HCT116 (cell line): ENCODE results near the gene OSBP2.

ENCODE experiments used
- EZH2 ChIP-seq: fragments of 200-600 bp; sonication (generic); IDR thresholded peaks from 2 replicates; pipeline ENCODE4 v1.6.1; 2017; ENCODE audit warnings: antibody characterized with exemption, mixed run types
- EZH2phosphoT487 ChIP-seq: fragments of 200-600 bp; IDR thresholded peaks from 2 replicates; pipeline ENCODE4 v1.6.1; 2018; ENCODE audit warnings: antibody characterized with exemption, borderline replicate concordance
- POLR2A ChIP-seq: IDR thresholded peaks from 2 replicates; pipeline ENCODE4 v1.7.0; 2011; ENCODE audit warnings: borderline replicate concordance; ENCODE audit not compliant: insufficient read depth, insufficient read length; ENCODE audit errors: extremely low read depth
- RAD21 ChIP-seq: IDR thresholded peaks from 2 replicates; pipeline ENCODE4 v1.6.1; 2012; ENCODE audit warnings: low read depth, mild to moderate bottlenecking
- SIN3A ChIP-seq: IDR thresholded peaks from 2 replicates; pipeline ENCODE4 v1.6.1; 2012; ENCODE audit warnings: low read depth
- SP1 ChIP-seq: IDR thresholded peaks from 2 replicates; pipeline ENCODE4 v1.6.1; 2012; ENCODE audit warnings: low read depth
- SRF ChIP-seq: IDR thresholded peaks from 2 replicates; pipeline ENCODE4 v1.6.1; 2012; ENCODE audit warnings: low read depth
- TCF7L2 ChIP-seq: IDR thresholded peaks from 2 replicates; pipeline ENCODE4 v1.7.0; 2011; ENCODE audit warnings: borderline replicate concordance, inconsistent platforms; ENCODE audit not compliant: insufficient read depth, insufficient read length; ENCODE audit errors: extremely low read depth
- YY1 ChIP-seq: IDR thresholded peaks from 2 replicates; pipeline ENCODE4 v1.6.1; 2011; ENCODE audit warnings: low read length, low read depth, moderate library complexity, mild to moderate bottlenecking; ENCODE audit not compliant: insufficient replicate concordance; ENCODE audit errors: extremely low read depth
- TF ChIP-seq, protein P1 (sequence below), 3 experiments: fragments of 200-600 bp in 1 of 3; sonication (generic) in 1 of 3; IDR thresholded peaks in 2 of 3; conservative IDR thresholded peaks in 1 of 3; 2 replicates each; pipeline ENCODE4 v1.5.1; 2012 to 2017; ENCODE audit warnings: low read depth in 2 of 3, low read length in 2 of 3, antibody characterized with exemption in 1 of 3, borderline replicate concordance in 1 of 3, control low read depth in 1 of 3, mild to moderate bottlenecking in 1 of 3, mixed read lengths in 1 of 3, mixed run types in 1 of 3, moderate library complexity in 1 of 3; ENCODE audit not compliant: insufficient read depth in 1 of 3
- TF ChIP-seq, protein P2 (sequence below): IDR thresholded peaks from 2 replicates; pipeline ENCODE4 v1.6.1; 2012
- TF ChIP-seq, protein P3 (sequence below): IDR thresholded peaks from 2 replicates; pipeline ENCODE4 v1.6.1; 2012; ENCODE audit warnings: low read depth
- TF ChIP-seq, protein P4 (sequence below): IDR thresholded peaks from 2 replicates; pipeline ENCODE4 v1.6.1; 2012

DNA sequence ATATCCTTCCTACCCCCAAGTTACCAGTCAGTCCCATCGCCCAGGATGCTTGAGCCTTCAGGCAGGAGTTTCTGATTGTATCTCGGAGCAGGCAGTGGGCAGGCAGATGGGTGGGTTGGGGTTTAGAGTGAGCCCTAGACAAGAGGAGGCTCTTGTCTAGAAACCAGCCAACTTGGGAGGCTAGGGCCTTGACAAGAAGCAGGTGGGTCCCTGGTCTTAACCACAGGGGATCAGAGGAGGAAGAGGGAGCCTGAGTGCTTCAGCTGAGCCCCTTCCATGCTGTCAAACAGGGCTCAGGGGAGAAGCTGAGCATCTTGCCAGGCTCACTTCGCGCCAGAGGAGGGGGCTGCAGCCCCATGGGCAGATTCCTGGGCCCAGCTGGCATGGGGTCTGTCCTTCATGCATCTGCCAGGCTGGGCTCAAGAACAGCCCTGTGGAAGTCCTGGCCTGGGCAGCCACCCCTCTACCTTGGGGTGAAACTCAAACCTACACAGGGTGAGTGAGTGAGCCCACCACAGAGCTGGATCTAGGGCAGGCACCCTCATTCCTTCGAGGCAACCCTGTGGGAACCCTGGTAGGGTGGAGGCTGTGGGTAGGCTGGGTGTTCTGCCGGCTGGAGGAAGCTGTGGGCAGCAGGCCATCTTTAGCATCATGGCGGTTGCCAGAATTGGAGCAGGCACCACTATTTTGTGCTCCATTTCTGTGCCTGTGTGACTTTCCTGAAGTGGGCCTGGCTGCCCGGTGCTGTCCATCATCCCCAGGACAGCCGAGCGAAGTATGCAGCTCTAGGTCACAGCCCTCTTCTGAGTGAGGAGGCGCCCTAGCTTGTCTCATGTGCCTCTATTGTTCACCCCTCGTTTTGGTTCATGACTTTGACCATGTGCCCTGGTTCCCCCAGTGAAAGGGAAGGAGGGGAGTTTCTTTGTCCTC is 165.8 kb downstream of the OSBP2 start:
- TF ChIP-seq, protein P1, sequence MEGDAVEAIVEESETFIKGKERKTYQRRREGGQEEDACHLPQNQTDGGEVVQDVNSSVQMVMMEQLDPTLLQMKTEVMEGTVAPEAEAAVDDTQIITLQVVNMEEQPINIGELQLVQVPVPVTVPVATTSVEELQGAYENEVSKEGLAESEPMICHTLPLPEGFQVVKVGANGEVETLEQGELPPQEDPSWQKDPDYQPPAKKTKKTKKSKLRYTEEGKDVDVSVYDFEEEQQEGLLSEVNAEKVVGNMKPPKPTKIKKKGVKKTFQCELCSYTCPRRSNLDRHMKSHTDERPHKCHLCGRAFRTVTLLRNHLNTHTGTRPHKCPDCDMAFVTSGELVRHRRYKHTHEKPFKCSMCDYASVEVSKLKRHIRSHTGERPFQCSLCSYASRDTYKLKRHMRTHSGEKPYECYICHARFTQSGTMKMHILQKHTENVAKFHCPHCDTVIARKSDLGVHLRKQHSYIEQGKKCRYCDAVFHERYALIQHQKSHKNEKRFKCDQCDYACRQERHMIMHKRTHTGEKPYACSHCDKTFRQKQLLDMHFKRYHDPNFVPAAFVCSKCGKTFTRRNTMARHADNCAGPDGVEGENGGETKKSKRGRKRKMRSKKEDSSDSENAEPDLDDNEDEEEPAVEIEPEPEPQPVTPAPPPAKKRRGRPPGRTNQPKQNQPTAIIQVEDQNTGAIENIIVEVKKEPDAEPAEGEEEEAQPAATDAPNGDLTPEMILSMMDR (IDR thresholded peaks at IDR 0.05 in 2 of 3, conservative IDR thresholded peaks at IDR 0.05 in 1 of 3; ENCODE audit: borderline replicate concordance in 1 of 3, insufficient read depth in 1 of 3, low read depth in 2 of 3, low read length in 2 of 3), result no peak
- TF ChIP-seq, protein P2, sequence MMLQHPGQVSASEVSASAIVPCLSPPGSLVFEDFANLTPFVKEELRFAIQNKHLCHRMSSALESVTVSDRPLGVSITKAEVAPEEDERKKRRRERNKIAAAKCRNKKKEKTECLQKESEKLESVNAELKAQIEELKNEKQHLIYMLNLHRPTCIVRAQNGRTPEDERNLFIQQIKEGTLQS, result no peak
- no peak for TF ChIP-seq RAD21
- TF ChIP-seq POLR2A, result no peak
- no peak for TF ChIP-seq EZH2phosphoT487
- no peak for TF ChIP-seq SP1
- TF ChIP-seq, protein P3, sequence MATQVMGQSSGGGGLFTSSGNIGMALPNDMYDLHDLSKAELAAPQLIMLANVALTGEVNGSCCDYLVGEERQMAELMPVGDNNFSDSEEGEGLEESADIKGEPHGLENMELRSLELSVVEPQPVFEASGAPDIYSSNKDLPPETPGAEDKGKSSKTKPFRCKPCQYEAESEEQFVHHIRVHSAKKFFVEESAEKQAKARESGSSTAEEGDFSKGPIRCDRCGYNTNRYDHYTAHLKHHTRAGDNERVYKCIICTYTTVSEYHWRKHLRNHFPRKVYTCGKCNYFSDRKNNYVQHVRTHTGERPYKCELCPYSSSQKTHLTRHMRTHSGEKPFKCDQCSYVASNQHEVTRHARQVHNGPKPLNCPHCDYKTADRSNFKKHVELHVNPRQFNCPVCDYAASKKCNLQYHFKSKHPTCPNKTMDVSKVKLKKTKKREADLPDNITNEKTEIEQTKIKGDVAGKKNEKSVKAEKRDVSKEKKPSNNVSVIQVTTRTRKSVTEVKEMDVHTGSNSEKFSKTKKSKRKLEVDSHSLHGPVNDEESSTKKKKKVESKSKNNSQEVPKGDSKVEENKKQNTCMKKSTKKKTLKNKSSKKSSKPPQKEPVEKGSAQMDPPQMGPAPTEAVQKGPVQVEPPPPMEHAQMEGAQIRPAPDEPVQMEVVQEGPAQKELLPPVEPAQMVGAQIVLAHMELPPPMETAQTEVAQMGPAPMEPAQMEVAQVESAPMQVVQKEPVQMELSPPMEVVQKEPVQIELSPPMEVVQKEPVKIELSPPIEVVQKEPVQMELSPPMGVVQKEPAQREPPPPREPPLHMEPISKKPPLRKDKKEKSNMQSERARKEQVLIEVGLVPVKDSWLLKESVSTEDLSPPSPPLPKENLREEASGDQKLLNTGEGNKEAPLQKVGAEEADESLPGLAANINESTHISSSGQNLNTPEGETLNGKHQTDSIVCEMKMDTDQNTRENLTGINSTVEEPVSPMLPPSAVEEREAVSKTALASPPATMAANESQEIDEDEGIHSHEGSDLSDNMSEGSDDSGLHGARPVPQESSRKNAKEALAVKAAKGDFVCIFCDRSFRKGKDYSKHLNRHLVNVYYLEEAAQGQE, result no peak
- no peak for TF ChIP-seq SRF
- TF ChIP-seq YY1, result no peak
- no peak for TF ChIP-seq SIN3A
- TF ChIP-seq, protein P4, sequence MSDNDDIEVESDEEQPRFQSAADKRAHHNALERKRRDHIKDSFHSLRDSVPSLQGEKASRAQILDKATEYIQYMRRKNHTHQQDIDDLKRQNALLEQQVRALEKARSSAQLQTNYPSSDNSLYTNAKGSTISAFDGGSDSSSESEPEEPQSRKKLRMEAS, result no peak
- no peak for TF ChIP-seq EZH2
- no peak for TF ChIP-seq TCF7L2
